ENCODE measurements around the gene KLHL18. TPM values are rescaled to one million over a fixed set of nuclear protein-coding genes. Genes with fewer than 3 reads are reported as not detected.
"Not testable (repeated sequence)": the region's sequence is repeated elsewhere in the genome, so short reads cannot be mapped to it uniquely, and the experiment has no call there.

Gene KLHL18
- total RNA-seq = 27.2 TPM

- DNase-seq (ENCODE audit: low spot score) = peak; percentile 94
Observed at GRCh38 chr3:47282424-47283192, at the start of gene KLHL18, which contains the start of gene KIF9. Gene KLHL18 (plus strand): TSS chr3:47282944. CDS start chr3:47282966, 22 bp downstream. Gene KIF9 (minus strand): TSS chr3:47282799. CDS start chr3:47277374, 5,425 bp downstream.

- no peak for DNase-seq (ENCODE audit: low spot score)
Observed at GRCh38 chr3:47238017-47238416, 44.7 kb upstream of the KLHL18 start.

GRCh38 chr3:47239929-47240328, 42.8 kb upstream of the KLHL18 start:
- DNase-seq (ENCODE audit: low spot score) = no peak

DNA sequence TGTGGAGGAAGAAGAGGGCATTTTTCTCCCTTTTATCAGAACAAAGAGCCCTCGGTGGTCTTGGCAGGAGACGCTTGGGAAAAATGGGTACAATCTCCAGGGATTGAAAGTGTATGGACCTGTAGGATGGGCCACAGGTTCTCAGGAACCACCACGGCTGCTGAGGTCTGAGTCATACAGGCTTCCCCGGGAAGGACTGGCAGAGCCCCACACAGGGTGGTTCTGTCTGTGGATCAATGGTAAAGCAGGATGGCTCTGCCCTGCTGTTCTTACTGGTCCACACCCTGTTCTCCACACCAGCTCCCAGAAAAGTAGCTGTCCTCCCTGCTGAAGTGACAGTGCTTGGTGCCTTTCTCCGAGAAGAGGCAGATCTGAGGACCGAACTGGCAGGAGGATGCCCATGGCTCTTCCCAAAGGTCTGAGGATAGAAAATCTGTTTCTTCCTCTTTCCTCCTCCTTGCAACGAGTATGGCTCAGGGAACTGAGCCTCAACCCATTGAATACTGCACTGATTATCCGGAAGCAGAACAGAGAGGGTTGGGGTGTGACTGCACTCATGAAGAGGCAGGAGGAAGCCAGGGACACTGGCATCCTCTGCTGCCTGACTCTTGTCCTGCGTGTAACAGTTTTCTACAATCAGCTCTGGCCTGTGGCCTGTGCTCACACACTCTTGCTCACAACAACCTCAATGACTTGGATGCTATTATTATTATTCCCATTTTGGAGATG, 39.2 kb upstream of the KLHL18 start:
- no peak for DNase-seq (ENCODE audit: low spot score)

DNA sequence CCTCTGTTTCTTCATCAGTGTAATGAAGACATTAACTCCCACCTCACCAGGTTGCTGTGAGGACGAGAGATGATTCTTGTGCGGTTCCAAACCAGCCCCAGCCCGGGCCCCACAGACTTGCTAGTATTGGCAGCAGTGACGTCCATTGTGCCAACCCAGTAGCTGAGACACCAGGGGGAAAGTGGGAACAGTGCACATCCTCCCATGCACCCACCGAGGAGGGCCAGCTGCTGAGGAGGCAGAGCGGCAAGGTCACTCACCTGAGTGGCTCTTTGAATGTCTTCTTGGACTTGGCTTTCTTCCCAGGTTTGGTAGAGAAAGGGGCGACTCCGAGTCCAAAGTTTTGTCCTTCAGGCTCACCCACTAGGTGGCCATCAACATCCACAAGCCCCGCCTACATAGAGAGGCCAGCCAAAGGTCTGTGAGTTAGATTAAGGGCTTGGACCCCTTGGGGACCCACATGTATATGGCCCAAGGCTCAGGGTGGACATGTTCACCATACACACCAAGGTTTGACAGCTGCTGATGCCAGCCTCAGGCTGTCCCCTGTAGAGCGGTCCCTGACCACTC, 38.1 kb upstream of the KLHL18 start:
- DNase-seq (ENCODE audit: low spot score) = no peak

DNA sequence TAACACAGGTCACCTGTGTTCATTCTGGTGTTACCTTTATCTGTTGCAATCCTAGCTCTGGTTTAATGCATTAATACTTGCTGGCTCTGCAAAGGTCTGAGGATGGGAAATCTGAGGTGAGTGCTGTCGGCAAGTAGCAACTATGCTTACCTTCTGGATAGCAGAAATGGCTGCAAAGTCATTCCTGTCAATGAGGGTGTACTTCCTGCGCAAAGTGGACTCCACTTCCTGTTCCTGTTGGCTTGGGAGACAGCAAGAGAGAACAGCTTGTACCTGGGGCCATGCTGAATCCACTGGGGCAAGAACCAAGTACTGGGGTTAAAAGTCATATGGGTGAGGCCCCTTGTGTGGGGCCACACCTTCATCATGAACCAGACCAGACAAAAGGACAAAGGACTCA, 37.5 kb upstream of the KLHL18 start:
- no peak for DNase-seq (ENCODE audit: low spot score)

GRCh38 chr3:47247131-47248064, 35.3 kb upstream of the KLHL18 start:
- DNase-seq (ENCODE audit: low spot score) = no peak

DNA sequence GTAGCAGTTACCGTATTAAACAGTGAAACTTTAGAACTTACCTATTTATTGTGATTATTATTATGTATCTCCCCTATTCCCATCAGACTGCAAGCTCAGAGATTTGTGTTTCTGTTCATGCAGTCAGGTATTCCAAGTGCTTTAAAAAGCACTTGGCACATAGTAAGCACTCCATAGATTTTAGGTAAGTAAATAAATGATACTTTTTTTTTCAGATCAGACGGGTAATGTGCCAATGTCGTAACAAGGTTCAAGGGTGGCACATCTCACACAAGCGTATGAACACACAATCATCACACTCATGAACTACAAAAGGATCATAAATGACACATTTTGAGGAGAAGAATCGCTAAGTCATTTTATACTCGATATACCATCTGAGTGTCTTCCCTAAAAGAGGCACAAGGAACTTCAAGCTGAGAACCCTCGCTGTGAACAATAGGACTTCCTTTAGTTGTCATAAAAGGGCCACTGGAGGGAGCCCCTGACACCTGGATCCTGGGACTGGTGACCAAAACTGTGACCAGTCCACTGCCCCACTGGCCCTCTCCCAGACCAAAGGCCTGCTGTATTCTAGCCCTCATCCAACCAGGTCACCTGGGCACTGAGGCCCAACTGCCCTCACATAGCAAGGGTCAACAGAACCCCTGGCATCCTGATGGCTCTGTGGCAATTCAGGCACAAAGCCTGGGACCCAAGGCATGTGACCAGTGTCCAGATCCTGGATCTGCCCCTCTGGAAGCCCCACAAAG, 32.3 kb upstream of the KLHL18 start:
- no peak for DNase-seq (ENCODE audit: low spot score)

- DNase-seq (ENCODE audit: low spot score) = not testable (repeated sequence)
Observed at GRCh38 chr3:47251085-47251484, 31.7 kb upstream of the KLHL18 start.

DNA sequence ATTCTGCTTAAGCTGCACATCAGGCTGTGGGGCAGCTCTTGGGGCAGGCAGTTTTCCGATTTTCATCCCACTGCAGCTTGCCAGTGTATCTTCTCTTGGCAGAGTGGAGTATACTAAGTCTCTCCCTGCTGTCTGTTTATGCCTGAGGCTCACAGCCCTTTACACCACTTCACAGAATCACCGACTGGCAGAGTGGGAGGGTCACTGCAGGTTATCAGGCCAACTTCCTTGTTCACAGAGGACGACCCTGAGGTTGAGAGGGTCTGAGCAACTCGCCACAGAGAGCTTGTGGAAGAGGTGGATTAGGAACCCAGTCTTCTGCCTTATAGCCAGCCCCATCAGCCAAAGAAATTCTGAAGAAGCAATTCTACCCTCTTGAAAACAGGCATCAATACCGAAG, 31.1 kb upstream of the KLHL18 start:
- no peak for DNase-seq (ENCODE audit: low spot score)

DNA sequence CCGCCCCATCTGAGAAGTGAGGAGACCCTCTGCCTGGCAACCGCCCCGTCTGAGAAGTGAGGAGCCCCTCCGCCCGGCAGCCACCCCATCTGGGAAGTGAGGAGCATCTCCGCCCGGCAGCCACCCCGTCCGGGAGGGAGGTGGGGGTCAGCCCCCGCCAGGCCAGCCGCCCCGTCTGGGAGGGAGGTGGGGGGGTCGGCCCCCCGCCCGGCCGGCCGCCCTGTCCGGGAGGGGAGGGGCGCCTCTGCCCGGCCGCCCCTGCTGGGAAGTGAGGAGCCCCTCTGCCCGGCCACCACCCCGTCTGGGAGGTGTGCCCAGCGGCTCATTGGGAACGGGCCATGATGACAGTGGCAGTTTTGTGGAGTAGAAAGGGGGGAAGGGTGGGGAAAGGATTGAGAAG, 26.4 kb upstream of the KLHL18 start:
- DNase-seq (ENCODE audit: low spot score) = not testable (repeated sequence)

GRCh38 chr3:47259114-47259513, 23.6 kb upstream of the KLHL18 start:
- no peak for DNase-seq (ENCODE audit: low spot score)

DNA sequence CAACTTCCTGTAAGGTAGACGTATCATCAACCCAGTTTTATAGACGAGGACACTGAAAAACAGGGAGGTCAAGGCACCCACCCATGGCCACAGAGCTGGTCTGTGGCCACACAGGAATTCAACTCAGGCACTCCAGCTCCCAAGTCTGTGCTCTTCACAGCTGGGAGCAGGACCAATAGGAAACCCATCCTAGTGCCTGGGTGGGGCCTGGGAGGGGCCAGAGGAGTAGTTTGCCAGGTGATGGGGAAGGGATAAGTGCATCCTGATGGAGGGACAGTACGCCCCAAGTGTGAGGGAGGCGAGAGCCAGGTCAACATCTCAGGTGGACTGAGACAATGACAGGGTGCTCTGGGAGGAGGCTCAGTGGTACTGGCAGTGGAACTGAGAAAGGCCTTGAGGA, 22.1 kb upstream of the KLHL18 start:
- DNase-seq (ENCODE audit: low spot score) = no peak

DNA sequence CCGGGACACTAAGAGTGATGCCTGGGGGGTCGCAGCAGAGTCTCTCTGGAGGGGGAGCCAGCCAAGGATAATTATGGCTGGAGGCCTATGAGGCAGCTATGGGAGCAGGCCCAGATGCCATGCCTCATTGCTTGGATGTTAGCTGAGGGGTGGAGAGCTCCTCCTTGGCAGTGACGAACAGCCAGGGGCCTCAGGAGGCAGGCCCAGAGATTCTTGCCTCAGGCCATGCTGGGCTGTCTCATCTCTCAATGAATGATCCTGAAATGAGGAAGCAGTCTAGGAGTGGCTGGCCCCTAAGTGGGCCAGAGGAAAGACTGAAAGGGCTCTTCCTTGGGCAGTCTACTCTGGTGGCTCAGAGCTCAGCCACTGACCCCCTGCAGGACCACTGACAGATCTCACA, 21.4 kb upstream of the KLHL18 start:
- no peak for DNase-seq (ENCODE audit: low spot score)

DNA sequence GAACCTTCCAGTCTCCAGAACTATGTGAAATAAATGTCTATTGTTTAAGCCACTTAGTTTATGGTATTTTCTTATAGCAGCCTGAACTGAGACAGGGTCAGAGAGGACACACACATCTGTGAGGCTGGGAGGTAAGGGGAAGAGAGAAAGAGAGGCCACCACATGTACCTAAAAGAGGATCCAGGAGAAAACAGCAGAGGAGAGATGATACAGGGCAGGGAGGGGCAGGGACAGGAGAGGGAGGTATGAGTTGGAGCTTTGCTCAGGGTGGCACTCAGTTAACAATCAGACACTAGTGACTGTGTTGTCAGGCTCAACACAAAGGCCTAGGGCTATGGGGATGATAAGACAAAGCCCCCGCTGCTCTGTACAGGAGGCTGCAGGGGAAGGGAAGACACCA, 17.7 kb upstream of the KLHL18 start:
- DNase-seq (ENCODE audit: low spot score) = no peak

GRCh38 chr3:47265725-47266428, 16.9 kb upstream of the KLHL18 start:
- no peak for DNase-seq (ENCODE audit: low spot score)

GRCh38 chr3:47266709-47267489, 15.8 kb upstream of the KLHL18 start:
- DNase-seq (ENCODE audit: low spot score) = peak; percentile 79

DNA sequence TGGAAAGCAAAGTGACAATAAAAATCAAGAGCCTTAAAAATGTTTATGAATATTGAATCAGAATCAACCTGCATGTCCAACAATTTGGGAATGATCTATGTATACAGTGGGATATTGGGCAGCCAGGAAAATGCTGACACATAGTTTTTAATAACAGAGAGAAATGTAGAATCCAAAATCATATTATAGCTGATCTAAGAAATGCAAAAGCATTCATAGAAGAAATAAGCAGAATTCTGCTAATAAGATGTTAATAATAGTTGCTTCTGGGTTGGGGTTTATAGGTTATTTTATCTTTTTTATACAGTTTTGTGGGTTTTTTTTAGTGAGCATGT, 15.3 kb upstream of the KLHL18 start:
- DNase-seq (ENCODE audit: low spot score) = no peak

GRCh38 chr3:47270526-47270925, 12.2 kb upstream of the KLHL18 start:
- DNase-seq (ENCODE audit: low spot score) = no peak

DNA sequence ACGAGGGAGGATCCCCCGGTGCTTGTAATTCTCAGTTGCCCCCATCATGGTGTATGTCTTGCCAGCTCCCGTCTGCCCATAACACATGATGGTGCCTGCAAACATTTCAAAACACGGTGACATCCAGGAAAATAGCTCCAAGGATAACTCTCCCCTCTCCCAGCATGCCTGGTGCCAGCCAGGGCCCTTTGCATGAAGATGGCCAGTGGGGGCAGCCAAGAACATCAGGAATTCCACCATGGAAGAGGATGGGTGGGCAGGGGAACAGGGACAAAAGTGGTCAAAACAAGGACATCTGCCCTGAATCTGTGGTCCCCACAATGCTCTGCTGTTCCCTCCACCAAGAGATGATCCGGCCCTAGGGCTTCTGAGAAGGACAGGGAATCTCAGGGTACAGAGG, 9.2 kb upstream of the KLHL18 start:
- DNase-seq (ENCODE audit: low spot score) = no peak
